ENCODE results near the gene RNFT1. TPM values are rescaled to one million over a fixed set of nuclear protein-coding genes. Genes with fewer than 3 reads are reported as not detected.
A peak's percentile ranks its signal among the peaks of the same experiment; 100 is the strongest.
"Not testable (repeated sequence)": the region's sequence is repeated elsewhere in the genome, so short reads cannot be mapped to it uniquely, and the experiment has no call there.

The RNFT1 gene
- total RNA-seq, 1 donor from 2014 or later = 18.0 TPM

DNA sequence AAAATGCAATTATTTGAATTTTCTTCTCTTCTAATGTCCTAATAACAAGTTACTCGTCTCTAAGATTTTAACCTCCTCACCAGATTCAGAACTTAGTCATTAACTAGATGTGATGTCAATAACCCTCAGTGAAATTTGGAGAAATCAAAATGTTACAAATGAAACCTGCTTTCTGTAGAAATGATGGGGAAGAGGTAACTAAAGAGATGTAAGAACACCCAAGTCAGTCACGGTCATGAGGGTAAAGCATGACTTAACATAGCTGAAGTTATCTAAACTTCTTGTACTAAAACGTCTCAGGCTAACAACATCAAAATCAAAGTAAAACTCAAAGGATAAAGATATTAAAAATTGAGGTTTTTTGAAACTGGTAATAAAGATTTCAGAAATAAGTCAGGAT is 9.7 kb downstream of the RNFT1 start:
- Mint-ChIP-seq H3K27ac (ENCODE audit: unreplicated experiment) (no peak overlapping the region), H3K9me3 (ENCODE audit: unreplicated experiment) (no peaks in the 10 kb centered on the region), H3K4me3 (ENCODE audit: unreplicated experiment) (no peak overlapping the region), H3K27me3 (ENCODE audit: low read depth, unreplicated experiment) (no peaks in the 10 kb centered on the region), H3K4me1 (ENCODE audit: low read depth, unreplicated experiment) (no peaks in the 10 kb centered on the region), H3K36me3 (ENCODE audit: low read depth, unreplicated experiment) (peaks cover 10% of the 10 kb centered on the region)
- DNase-seq (ENCODE audit: low read depth) = no peak
- H3K27ac ChIP-seq (ENCODE audit: low read depth, low read length) = no peak overlapping the region
- no peaks in the 10 kb centered on the region for H3K4me1 ChIP-seq (ENCODE audit: insufficient read depth, low read length)
- no peak overlapping the region for H2AFZ ChIP-seq (ENCODE audit: low read depth, low read length)
- H3K36me3 ChIP-seq (ENCODE audit: insufficient read depth, low read length) = peaks cover 22% of the 10 kb centered on the region
- no peak overlapping the region for H3K4me3 ChIP-seq (ENCODE audit: insufficient read depth, low read depth, low read length)
- H3K9ac ChIP-seq (ENCODE audit: low read length) = no peak overlapping the region
- TF ChIP-seq, protein P1, sequence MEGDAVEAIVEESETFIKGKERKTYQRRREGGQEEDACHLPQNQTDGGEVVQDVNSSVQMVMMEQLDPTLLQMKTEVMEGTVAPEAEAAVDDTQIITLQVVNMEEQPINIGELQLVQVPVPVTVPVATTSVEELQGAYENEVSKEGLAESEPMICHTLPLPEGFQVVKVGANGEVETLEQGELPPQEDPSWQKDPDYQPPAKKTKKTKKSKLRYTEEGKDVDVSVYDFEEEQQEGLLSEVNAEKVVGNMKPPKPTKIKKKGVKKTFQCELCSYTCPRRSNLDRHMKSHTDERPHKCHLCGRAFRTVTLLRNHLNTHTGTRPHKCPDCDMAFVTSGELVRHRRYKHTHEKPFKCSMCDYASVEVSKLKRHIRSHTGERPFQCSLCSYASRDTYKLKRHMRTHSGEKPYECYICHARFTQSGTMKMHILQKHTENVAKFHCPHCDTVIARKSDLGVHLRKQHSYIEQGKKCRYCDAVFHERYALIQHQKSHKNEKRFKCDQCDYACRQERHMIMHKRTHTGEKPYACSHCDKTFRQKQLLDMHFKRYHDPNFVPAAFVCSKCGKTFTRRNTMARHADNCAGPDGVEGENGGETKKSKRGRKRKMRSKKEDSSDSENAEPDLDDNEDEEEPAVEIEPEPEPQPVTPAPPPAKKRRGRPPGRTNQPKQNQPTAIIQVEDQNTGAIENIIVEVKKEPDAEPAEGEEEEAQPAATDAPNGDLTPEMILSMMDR (IDR thresholded peaks at IDR 0.05; ENCODE audit: insufficient read depth, low read depth, low read length) = no peak
- TF ChIP-seq EZH2 (IDR thresholded peaks at IDR 0.05; ENCODE audit: insufficient read depth, low read length) = no peak
- no peaks in the 10 kb centered on the region for H3K27me3 ChIP-seq (ENCODE audit: insufficient read depth, low read length)
- FAIRE-seq = peak; percentile 62
- no peaks in the 10 kb centered on the region for H3K9me3 ChIP-seq (ENCODE audit: insufficient read depth, low read depth, low read length)
- H4K20me1 ChIP-seq (ENCODE audit: insufficient read depth, low read length) = no peaks in the 10 kb centered on the region
- no peaks in the 10 kb centered on the region for H3K79me2 ChIP-seq (ENCODE audit: insufficient read depth, low read length)
- H3K4me2 ChIP-seq (ENCODE audit: low read length) = no peak overlapping the region

DNA sequence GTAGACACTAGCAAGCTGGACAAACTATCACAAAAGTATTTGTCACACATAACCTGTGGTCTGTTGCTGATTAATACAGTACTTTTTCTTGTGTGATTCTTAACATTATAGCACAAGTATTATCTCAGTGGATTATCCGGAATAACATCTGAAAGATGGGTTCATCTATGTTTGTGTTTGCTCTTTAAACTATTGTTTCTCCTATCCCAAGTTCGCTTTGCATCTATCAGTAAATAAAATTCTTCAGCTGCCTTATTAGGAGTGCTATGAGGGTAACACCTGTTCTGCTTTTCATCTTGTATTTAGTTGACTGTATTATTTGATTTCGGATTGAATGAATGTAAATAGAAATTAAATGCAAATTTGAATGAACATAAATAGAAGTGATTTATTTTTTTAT is 14.5 kb downstream of the RNFT1 start:
- no peak overlapping the region for H3K4me3 ChIP-seq (ENCODE audit: insufficient read depth, low read depth, low read length)
- H2AFZ ChIP-seq (ENCODE audit: low read depth, low read length) = no peak overlapping the region
- H3K27me3 Mint-ChIP-seq (ENCODE audit: low read depth, unreplicated experiment) = no peaks in the 10 kb centered on the region
- no peaks in the 10 kb centered on the region for H3K9me3 ChIP-seq (ENCODE audit: insufficient read depth, low read depth, low read length)
- H3K79me2 ChIP-seq (ENCODE audit: insufficient read depth, low read length) = no peaks in the 10 kb centered on the region
- H3K4me2 ChIP-seq (ENCODE audit: low read length) = no peak overlapping the region
- no peaks in the 10 kb centered on the region for H3K4me1 ChIP-seq (ENCODE audit: insufficient read depth, low read length)
- H3K27ac Mint-ChIP-seq (ENCODE audit: unreplicated experiment) = no peak overlapping the region
- peaks cover 3% of the 10 kb centered on the region for H3K36me3 Mint-ChIP-seq (ENCODE audit: low read depth, unreplicated experiment)
- no peak for TF ChIP-seq EZH2 (IDR thresholded peaks at IDR 0.05; ENCODE audit: insufficient read depth, low read length)
- TF ChIP-seq, protein P1 (IDR thresholded peaks at IDR 0.05; ENCODE audit: insufficient read depth, low read depth, low read length) = no peak
- no peaks in the 10 kb centered on the region for H3K9me3 Mint-ChIP-seq (ENCODE audit: unreplicated experiment)
- DNase-seq (ENCODE audit: low read depth) (no peak), FAIRE-seq (no peak)
- H3K36me3 ChIP-seq (ENCODE audit: insufficient read depth, low read length) = peaks cover 19% of the 10 kb centered on the region
- no peaks in the 10 kb centered on the region for H4K20me1 ChIP-seq (ENCODE audit: insufficient read depth, low read length)
- no peaks in the 10 kb centered on the region for H3K4me1 Mint-ChIP-seq (ENCODE audit: low read depth, unreplicated experiment)
- no peak overlapping the region for H3K27ac ChIP-seq (ENCODE audit: low read depth, low read length)
- no peak overlapping the region for H3K4me3 Mint-ChIP-seq (ENCODE audit: unreplicated experiment)
- H3K9ac ChIP-seq (ENCODE audit: low read length) = no peak overlapping the region
- no peaks in the 10 kb centered on the region for H3K27me3 ChIP-seq (ENCODE audit: insufficient read depth, low read length)

DNA sequence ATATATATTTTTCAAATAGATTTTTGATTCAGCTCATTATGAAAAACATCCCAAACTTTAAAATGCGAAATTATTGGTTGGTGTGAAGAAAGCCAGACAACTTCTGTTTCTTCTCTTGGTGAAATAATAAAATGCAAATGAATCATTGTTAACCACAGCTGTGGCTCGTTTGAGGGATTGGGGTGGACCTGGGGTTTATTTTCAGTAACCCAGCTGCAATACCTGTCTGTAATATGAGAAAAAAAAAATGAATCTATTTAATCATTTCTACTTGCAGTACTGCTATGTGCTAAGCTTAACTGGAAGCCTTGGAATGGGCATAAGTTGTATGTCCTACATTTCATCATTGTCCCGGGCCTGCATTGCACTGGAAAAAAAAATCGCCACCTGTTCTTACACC is 17.2 kb downstream of the RNFT1 start:
- not testable (repeated sequence) for H4K20me1 ChIP-seq (ENCODE audit: insufficient read depth, low read length); H3K27ac ChIP-seq (ENCODE audit: low read depth, low read length); H3K36me3 Mint-ChIP-seq (ENCODE audit: low read depth, unreplicated experiment); H3K4me3 Mint-ChIP-seq (ENCODE audit: unreplicated experiment); H3K4me1 Mint-ChIP-seq (ENCODE audit: low read depth, unreplicated experiment); H3K27me3 ChIP-seq (ENCODE audit: insufficient read depth, low read length); H3K9me3 ChIP-seq (ENCODE audit: insufficient read depth, low read depth, low read length); H2AFZ ChIP-seq (ENCODE audit: low read depth, low read length); H3K4me2 ChIP-seq (ENCODE audit: low read length); H3K79me2 ChIP-seq (ENCODE audit: insufficient read depth, low read length); H3K9ac ChIP-seq (ENCODE audit: low read length); DNase-seq (ENCODE audit: low read depth); FAIRE-seq; H3K4me3 ChIP-seq (ENCODE audit: insufficient read depth, low read depth, low read length); H3K4me1 ChIP-seq (ENCODE audit: insufficient read depth, low read length); H3K9me3 Mint-ChIP-seq (ENCODE audit: unreplicated experiment); H3K27me3 Mint-ChIP-seq (ENCODE audit: low read depth, unreplicated experiment); H3K27ac Mint-ChIP-seq (ENCODE audit: unreplicated experiment)
- H3K36me3 ChIP-seq (ENCODE audit: insufficient read depth, low read length) = peaks cover 21% of the 10 kb centered on the region

DNA sequence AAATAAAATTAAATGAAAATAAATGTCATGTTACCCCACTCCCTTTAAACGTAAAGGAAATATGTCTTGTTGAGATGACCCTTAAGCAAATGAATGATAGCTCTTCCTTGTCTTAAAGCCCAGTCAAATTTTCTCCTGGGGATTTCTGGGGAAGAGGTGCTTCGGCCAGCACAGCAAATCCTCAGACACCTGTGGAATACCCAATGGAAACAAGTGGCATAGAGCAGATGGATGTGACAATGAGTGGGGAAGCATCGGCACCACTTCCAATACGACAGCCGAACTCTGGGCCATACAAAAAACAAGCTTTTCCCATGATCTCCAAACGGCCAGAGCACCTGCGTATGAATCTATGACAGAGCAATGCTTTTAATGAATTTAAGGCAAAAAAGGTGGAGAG is 18.1 kb downstream of the RNFT1 start:
- H3K27ac Mint-ChIP-seq (ENCODE audit: unreplicated experiment); H3K9me3 Mint-ChIP-seq (ENCODE audit: unreplicated experiment); H3K4me1 ChIP-seq (ENCODE audit: insufficient read depth, low read length); FAIRE-seq; H4K20me1 ChIP-seq (ENCODE audit: insufficient read depth, low read length); H3K27ac ChIP-seq (ENCODE audit: low read depth, low read length); H3K27me3 ChIP-seq (ENCODE audit: insufficient read depth, low read length); H3K4me2 ChIP-seq (ENCODE audit: low read length); H2AFZ ChIP-seq (ENCODE audit: low read depth, low read length); H3K27me3 Mint-ChIP-seq (ENCODE audit: low read depth, unreplicated experiment); DNase-seq (ENCODE audit: low read depth); H3K9me3 ChIP-seq (ENCODE audit: insufficient read depth, low read depth, low read length); H3K4me3 Mint-ChIP-seq (ENCODE audit: unreplicated experiment); H3K9ac ChIP-seq (ENCODE audit: low read length); H3K79me2 ChIP-seq (ENCODE audit: insufficient read depth, low read length); H3K4me1 Mint-ChIP-seq (ENCODE audit: low read depth, unreplicated experiment); H3K36me3 Mint-ChIP-seq (ENCODE audit: low read depth, unreplicated experiment); H3K4me3 ChIP-seq (ENCODE audit: insufficient read depth, low read depth, low read length): not testable (repeated sequence)
- H3K36me3 ChIP-seq (ENCODE audit: insufficient read depth, low read length) = peaks cover 22% of the 10 kb centered on the region
